Omental fat pad (tissue), 4 donors: ENCODE measurements around the gene CHST9. TPM values are rescaled to one million over a fixed set of nuclear protein-coding genes. Genes with fewer than 3 reads are reported as not detected.

Experiments used
- ATAC-seq: fragments of 150-250 bp; one replicate; pipeline ENCODE4 v1.9.1; 2016; ENCODE audit warnings: mild to moderate bottlenecking, moderate library complexity; ENCODE audit not compliant: low FRiP score
- DNase-seq: peaks from one replicate; pipeline ENCODE4 v3.0.0-alpha.2; 2019; ENCODE audit warnings: low spot score
- CTCF ChIP-seq, 3 donors: fragments of 450-650 bp; IDR thresholded peaks; one replicate each; pipeline ENCODE4 v1.5.1; 2016 to 2017; ENCODE audit warnings: antibody characterized with exemption in 3 of 3, mild to moderate bottlenecking in 3 of 3, moderate library complexity in 2 of 3
- total RNA-seq, 4 donors: library from RNA; depleted of rRNA; stranded (reverse); fragments of >200 nt; gene quantifications; one replicate each; pipeline ENCODE4 v1.1.0, GENCODE V29; 2016

The CHST9 gene
- total RNA-seq, 4 donors from 2014 or later, result under 0.01 TPM; not detected in 3

- TF ChIP-seq CTCF (IDR thresholded peaks at IDR 0.05), result no peak
- no peak for ATAC-seq
- DNase-seq, result no peak
Measured at GRCh38 chr18:27138079-27138478, 47.0 kb downstream of the CHST9 start.

- ATAC-seq (no peak), DNase-seq (no peak)
- TF ChIP-seq CTCF (IDR thresholded peaks at IDR 0.05), result no peak
Measured at GRCh38 chr18:27136208-27136535, 48.9 kb downstream of the CHST9 start.

- no peak for ATAC-seq
- no peak for TF ChIP-seq CTCF (IDR thresholded peaks at IDR 0.05)
Measured at GRCh38 chr18:27135504-27136207, 49.5 kb downstream of the CHST9 start.

GRCh38 chr18:27130065-27130630, 55.0 kb downstream of the CHST9 start:
- ATAC-seq (no peak), DNase-seq (no peak)
- TF ChIP-seq CTCF (IDR thresholded peaks at IDR 0.05), result no peak

More at GRCh38 chr18:27135504-27136207, 49.5 kb downstream of the CHST9 start:
- DNase-seq, result no peak

- no peak for TF ChIP-seq CTCF (IDR thresholded peaks at IDR 0.05)
- no peak for DNase-seq
- ATAC-seq, result no peak
Measured at GRCh38 chr18:27124196-27124595, 60.9 kb downstream of the CHST9 start.

- DNase-seq (no peak), ATAC-seq (no peak)
- no peak for TF ChIP-seq CTCF (IDR thresholded peaks at IDR 0.05)
Measured at GRCh38 chr18:27121108-27121507, 64.0 kb downstream of the CHST9 start.

GRCh38 chr18:27120246-27120645, 64.9 kb downstream of the CHST9 start:
- no peak for DNase-seq
- no peak for ATAC-seq
- no peak for TF ChIP-seq CTCF (IDR thresholded peaks at IDR 0.05)
